Stimulated activated CD8-positive, alpha-beta memory T cell treated with anti-CD3 and anti-CD28 coated beads, Interleukin-7, amount 100 ng/mL, for 1 hour (primary cell): ENCODE data around the gene LDLRAD4.

Source experiments
- DNase-seq, 2 donors: peaks; one replicate each; pipeline ENCODE4 v3.0.0-alpha.2; 2020; ENCODE audit warnings: low read depth in 2 of 2

The LDLRAD4 gene

GRCh38 chr18:13371689-13372418, 153.3 kb downstream of the LDLRAD4 start:
- no peak for DNase-seq

DNA sequence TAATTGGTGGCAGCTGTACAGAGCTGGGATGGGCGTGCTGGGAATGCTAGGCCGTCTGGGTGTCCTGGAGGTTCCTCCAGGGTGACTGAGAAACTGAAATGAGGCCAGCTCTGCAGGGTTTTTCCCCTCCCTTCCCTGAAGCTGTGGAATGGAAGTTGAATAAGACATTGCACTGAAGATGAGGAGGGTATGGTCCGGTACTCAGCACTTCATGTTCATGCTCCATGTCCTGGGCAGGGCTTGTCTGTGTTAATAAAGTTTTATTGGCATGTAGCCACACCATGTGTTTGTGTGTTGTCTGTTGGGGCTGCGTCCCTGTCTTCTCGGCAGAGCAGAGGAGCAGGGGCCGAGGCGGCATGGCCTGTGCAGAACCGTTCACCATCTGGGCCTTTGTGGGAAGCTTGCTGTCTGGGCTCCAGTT, 154.0 kb downstream of the LDLRAD4 start:
- no peak for DNase-seq

GRCh38 chr18:13374096-13374467, 155.5 kb downstream of the LDLRAD4 start:
- no peak for DNase-seq

GRCh38 chr18:13374468-13375301, 156.1 kb downstream of the LDLRAD4 start:
- no peak for DNase-seq

DNA sequence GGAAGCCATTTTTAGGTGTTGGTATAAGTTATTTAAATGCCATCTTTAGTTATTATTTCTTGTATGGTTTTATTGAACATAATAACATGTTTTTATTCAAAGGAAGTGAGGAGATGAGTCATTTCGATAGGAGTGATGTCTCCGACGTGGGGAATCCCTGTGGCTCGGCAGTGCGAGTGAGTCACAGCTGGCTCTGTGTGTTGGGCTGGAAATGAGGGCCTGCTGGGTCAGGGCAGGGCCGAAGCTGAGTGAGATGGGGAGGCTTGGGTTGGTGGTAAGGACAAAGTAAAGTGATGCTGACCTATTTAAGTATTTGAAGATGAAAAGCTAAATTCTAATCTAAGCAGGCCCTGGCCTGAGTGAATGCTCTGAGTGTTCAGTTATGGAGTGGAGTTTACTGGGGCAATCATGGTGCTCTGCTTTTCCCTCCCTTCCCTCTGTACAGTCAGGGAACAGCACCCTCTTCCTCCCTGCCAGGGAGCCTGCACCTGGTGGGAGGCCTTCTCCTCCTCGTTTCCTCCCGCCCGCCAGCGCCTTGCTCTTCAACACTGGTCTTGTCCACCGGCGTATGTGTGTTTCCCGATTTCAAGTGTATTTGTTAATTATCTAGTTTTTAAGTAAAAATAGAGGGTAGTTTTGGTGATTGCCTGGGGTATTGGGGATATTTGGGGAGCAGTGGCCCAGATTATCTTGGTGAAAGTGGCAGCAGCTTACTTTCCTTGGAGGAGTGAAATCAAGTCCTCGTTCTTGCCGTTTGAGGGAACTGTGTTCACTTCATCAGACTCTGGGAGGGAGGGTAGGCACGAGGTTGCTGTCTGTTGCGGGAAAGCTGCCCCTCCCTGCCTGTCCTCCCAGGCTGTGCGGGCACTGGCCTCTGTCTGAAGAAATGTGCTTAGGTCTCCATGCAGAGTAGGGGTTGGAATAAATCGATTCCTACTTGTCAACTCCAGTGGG, 157.0 kb downstream of the LDLRAD4 start:
- peak; percentile 27 to 37 for DNase-seq

DNA sequence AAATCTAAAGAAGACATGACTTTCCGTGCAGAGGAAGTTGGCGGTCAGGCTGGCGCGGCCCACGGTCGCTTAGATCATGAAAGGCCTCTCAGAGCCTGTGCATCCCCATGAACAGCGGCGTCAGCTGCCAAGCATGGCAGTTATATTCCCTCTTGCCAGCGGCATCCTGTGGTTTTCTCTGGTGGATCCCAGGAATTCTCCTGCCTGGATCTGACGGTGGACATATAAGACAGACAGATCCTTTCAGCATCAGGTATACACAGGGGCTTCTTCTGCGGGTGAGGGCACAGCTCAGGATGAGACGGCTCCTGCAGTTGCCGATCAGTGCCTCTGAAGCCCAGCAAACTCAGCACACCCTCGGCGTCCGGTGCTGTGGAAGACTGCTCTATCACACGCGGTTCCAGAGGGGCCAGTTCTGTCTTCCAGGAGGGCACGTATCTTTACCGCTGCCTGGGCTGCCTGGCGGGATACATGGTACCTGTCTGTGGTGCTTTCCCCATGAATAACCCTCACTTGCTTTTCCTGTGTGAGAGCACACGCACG, 157.8 kb downstream of the LDLRAD4 start:
- DNase-seq, result no peak

DNA sequence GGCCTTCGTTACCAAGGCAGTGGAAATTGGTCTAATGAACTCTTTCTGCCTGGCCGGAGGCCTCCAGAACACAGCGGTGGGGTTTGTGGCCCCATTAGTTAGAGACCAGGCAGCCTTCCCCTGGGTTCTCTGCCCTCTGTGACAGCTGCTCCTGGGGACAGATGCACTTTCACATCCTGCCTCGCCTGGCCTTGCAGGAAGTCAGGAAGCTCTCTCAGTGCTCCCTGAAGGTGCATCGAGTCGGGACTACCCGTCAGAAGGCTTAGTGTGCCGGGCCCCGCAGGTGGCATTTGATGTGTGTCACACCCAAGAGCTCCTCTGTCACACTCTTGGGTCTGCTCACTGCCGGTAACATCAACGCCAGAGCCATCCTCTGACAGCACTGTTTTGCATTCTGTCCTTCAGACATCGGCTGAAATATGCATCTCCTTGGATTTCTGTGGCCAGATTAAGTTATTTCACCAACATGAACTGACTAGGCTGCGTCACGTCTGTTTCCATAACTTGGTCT, 158.3 kb downstream of the LDLRAD4 start:
- peak in 1 of 2 donors; percentile 21 for DNase-seq

- DNase-seq, result no peak
Observed at GRCh38 chr18:13377496-13377895, 158.9 kb downstream of the LDLRAD4 start.

DNA sequence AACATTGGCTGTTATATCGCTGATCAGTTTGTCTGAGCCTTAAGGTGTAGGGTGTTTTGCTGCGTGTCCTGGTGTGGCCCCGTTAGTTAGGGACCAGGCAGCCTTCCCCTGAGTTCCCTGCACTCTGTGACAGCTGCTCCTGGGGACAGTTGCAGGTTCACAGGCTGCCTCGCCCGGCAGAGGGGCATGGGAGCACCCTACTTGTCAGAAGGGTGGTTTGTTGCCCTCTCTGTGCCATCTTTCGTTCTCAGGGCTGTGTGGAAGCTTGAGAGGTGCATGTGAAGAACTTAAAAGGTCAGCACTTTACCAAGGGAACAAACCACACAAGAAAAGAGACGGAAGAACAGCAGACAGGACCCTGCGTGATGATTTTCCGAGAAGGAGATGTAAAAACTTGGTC, 159.6 kb downstream of the LDLRAD4 start:
- DNase-seq, result no peak

- no peak for DNase-seq
Observed at GRCh38 chr18:13379062-13379865, 160.7 kb downstream of the LDLRAD4 start.

GRCh38 chr18:13379930-13380690, 161.6 kb downstream of the LDLRAD4 start:
- no peak for DNase-seq

DNA sequence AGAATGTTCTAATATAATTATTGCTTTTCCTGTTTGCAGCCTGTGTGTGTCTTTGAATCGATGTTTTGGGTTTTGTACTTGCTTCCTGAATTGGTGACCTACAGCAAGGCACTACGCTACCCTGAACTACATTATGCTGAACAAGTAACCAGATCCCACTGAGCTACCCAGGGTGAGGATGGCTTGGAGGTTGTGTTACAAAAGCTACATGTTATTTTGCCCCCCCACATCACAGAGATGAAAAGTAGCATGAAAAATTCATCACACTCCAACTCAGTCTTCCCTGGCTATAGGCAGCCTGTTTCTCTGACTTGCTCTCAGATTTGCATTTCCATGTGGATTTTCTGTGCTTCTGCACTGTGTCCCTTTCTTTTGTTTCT, 162.1 kb downstream of the LDLRAD4 start:
- DNase-seq, result no peak

DNA sequence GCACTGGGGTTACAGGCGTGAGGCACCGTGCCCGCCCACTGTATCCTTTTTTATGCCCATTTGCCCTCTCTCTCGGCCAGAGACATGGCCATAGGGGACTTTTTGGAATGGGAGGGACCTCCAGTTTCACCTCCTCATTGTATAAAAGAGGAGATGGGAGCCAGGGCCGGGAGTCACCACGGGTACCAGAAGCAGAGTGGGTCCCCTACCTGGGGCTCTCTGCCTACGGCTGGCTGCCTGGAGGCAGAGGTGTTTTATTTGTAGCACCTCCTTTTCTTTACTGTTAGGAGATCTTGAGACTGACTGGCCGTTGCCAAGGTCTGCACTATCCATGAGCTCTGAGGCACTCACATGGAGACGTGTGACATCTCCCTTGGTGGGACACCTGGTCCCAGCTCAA, 162.8 kb downstream of the LDLRAD4 start:
- no peak for DNase-seq

GRCh38 chr18:13381944-13382365, 163.4 kb downstream of the LDLRAD4 start:
- DNase-seq, result no peak

- no peak for DNase-seq
Observed at GRCh38 chr18:13382366-13382953, 163.9 kb downstream of the LDLRAD4 start.

DNA sequence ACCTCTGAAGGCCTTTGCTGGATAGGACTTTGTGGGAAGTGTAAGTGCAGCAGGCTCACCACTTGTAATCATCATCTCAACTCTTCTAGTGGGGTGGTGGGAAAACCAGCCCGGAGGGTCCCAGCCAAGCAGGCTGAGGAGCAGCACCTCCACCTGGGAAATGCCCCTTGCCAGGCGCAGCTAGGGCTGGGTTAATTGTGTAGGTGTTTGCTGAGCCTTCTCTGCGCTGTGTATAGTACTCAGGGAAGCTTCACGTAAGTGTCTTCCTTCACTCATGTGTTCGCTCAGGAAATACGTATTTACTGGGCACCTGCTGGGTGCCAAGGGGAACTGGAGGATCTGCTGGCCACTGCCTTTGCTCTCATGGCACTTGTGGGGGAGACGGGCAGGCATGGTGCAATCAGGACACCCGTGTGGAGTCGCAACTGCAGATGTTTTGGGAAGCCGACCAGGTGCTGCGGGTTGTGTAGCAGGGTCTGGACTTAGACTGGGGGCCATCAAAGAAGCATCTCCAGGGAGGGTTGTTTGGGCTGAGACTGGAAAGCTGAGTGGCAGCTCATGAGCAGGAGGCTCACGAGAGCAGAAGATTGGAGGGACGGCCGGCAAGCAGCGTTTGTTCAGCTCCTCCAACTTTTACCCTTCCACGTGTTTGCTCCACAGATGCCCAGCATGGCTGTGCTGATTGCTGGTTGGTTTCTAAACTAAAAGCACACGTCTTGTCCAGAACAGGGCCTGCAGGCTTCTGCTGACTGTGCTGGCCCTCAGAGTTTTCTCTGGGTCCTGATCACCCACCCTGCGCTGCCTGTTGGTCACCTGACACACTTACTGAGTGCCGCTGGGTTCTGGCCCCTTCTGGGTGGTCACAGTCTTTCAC, 164.6 kb downstream of the LDLRAD4 start:
- DNase-seq, result no peak

DNA sequence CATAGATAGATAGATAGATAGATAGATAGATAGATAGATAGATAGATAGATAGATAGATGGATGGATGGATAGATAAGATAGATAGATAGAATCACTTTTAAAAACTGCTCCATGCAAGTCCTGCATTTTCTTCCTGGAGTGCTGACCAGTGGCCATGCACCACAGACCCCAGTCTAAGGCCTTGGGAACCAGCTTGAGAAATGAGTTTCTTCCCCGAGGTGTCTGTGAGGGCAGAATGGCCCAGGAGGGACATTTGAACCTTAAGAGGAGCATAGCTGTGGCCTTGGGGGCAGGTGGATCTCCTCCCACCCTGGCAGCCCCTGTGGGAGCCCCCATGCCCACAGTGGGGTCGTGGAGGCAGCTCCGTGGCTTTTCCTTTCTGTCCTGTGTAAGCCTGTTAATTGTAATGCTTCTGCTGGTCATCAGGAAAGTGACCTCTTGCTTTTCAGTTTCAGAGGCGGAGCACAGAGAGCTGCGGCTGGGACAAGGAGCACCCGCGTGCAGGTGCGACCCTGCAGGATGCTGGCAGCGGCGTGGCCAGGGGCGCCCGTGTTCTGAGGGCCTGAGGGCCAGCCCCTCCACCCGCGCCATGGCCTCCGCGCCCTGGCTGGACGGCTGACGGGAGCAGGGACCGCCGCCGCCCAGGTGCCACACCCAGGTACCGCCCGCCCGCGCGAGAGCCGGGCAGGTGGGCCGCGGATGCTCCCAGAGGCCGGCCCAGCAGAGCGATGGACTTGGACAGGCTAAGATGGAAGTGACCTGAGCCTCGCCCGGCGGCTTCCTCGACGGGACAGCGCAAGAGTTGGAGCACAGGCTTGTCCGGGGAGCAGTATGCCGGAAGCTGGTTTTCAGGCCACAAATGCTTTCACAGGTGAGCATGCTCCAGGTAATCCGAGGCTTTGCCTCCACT, 168.6 kb downstream of the LDLRAD4 start:
- DNase-seq, result no peak
